Stimulated activated CD8-positive, alpha-beta memory T cell treated with anti-CD3 and anti-CD28 coated beads, Interleukin-7, amount 100 ng/mL, for 24 hours (primary cell): ENCODE measurements around the gene PTGDS.

Experiments used
- DNase-seq: peaks from one replicate; pipeline ENCODE4 v3.0.0-alpha.2; 2020; ENCODE audit warnings: low read depth

Gene PTGDS

DNA sequence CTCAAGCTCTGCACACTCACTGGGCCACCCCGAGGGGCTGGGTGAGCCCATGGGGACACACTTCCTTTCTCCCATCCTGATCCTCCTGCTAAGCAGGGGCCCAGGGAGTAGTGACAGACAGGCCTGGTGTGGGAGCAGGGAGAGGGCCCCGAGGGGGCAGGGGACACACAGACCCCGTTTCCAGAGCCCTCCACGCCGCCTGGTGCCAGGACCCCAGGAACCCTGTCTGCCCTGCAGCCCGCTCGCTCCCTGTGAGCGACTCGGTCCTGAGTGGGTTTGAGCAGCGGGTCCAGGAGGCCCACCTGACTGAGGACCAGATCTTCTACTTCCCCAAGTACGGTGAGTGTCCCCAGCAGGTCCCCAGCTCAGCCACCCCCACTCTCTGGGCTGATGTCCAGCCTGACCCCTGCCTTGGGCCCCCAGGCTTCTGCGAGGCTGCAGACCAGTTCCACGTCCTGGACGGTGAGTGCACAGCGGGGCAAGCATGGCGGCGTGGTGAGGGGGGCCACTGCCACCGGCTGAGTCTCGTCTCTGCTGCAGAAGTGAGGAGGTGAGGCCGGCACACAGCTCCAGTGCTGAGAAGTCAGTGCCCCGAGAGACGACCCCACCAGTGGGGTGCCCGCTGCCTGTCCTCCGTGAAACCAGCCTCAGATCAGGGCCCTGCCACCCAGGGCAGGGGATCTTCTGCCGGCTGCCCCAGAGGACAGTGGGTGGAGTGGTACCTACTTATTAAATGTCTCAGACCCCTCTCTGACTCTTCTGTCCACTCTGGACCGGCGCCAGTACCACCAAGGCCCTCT is 30.9 kb upstream of the PTGDS start:
- no peak for DNase-seq

DNA sequence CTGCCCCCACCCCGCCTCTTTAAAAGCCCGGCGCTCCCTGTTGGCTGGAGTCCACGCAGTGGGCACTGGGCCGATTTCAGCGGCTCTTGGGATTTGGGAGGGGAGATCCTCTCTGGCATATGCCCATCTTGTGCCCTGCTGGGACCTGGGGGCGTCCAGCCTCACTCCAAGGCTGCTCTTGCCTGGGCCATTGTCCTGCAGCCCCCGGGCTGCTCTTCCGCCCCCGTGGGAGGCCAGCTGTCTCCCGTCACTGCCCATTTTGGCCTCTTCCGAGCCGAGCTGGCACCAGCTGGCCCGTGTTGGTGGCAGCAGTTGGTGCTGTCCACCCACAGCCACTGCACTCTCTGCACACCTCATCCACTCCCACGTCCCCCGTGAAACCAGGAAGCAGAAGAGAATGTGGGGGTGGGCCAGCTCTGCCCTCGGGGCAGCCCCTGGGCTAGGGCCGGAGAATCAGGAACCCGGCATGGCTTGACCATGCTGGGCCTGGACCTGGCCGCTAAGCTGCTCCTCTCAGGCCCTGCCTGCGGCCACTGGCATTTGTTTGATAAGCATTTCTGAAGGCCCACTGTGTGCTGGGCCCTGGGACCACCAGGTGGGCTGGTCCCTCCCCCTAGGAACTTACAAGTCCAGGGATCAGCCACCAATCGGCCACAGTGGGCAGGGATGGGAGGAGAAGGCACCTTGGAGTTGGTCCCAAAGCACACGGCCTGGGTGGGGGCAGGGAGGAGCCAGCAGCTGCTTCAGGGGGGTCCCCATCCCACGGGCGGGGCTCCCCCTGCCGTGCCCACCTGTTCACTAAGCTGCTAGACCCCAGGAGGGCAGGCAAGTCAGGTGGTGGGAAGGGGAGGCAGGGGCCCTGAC is 30.0 kb upstream of the PTGDS start:
- no peak for DNase-seq

DNA sequence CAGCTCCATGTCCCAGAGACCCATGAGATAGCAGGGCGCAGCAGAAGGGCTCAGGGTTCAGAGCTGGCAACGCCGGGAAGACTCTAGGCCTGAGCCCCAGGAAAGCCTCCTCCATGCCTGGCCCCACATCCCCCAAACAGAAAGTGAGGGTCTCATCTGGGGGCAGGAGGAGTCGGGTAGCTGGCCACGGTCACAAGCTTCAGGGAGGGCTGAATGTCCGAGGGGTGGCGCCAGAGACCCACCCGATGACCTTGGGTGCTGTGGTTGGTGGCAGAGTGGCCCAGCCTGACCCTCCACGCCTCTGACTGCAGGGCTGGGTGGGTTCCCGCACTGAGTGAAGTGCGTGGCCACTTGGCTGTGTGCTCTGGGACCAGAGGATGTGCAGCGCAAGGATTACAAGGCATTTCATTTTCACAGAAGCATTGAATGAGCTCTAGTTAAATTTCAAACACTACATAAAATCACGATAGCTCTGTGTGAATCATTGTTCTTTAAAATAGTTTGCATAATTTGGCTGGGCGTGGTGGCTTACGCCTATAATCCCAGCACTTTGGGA is 29.3 kb upstream of the PTGDS start:
- no peak for DNase-seq

DNA sequence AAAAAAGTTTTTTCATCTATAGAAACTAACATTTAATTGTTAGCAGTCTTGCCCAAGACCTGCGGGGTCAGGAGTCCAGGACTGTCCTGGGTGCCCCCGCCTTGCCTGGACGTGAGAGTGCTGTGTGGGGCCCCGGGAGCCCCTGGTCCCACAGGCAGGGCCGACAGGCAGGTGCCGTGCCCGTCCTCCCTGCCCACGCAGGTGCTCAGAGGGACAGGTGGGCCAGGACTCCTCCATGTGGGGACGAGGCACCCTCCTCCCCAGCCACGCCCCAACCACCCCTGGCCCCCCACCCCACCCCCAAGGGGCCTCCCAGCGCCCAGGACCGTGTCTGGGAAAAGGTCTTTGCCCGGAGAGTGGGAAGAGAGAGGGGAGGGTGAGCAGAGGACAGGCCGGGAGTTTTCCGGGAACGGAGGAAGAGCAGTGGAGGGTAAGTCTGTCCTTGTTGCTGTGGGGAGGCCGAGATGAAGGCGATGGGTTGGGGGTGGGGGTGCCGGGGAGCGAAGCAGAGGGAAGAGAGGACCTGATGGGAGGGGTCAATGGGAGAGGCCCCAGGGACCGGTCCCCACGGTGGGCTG is 28.0 kb upstream of the PTGDS start:
- no peak for DNase-seq

DNA sequence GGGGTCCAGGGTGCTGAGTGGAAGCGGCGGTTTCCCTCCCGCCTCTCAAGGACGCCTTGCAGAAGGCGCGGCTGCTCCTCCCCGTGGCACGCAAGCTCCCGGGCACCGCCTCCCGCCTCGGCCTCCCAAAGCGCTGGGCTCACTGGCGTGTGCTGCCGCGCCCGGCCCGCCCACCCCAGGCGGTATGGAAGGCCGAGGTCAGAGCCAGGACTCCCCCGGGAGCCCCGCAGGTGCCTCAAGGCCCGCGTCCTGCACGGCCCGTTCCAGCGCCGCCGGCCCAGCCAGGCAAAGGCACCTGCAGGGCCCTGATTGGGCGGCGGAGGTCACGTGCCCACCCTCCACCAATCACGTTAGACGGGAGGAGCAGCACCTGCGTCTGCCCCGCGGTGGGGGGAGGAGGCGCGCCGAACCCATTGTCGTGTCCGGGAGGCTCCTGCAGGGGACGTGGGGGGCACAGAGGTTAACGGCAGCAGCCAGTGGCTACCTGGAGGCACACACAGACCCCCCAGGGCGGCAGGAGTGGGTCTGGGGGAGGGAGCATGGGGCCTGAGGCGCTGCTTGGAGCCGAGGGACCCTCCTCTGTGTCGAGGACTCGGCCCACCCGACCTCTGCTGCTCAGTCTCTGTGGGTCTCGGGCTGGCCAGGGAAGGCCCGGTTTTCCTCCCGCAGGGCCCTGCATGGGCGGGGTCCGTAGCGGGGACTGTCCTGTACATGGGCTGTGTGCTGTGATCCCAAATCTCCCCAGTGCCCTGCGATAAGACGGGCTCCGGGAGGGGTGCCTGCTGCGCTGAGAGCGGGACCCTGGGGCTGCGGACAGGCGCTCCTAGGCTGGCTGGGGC is 27.3 kb upstream of the PTGDS start:
- peak; percentile 94 for DNase-seq

DNA sequence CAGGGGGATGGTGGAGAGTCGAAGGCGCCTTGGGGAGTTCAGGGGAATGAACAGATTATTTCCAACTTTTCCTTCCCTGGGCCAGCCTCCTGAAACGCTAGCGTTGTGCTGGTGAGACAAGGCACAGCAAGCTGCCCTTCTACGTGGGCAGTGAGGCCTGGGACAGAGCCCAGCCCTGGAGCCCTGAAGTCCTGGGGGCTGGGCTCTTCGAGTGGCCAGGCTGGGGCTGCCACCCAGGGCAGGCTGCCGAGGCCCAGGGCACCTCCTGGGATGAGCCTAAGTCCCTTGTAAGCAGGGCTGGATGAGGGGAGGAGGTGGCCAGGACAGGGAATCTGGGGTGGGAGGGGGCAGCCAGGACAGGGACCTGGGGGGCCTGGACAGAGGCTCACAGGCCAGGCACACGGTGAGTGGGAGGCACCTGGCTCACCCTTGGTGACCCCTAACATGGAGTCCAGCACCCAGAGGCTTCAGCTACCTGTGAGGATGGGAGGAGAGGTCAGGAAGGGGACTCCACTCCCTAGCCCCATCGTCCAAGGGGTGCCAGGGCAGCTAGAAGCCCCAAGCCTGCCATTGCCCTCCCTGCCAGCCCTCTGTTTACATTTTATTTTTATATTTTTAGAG is 26.5 kb upstream of the PTGDS start:
- DNase-seq, result no peak

DNA sequence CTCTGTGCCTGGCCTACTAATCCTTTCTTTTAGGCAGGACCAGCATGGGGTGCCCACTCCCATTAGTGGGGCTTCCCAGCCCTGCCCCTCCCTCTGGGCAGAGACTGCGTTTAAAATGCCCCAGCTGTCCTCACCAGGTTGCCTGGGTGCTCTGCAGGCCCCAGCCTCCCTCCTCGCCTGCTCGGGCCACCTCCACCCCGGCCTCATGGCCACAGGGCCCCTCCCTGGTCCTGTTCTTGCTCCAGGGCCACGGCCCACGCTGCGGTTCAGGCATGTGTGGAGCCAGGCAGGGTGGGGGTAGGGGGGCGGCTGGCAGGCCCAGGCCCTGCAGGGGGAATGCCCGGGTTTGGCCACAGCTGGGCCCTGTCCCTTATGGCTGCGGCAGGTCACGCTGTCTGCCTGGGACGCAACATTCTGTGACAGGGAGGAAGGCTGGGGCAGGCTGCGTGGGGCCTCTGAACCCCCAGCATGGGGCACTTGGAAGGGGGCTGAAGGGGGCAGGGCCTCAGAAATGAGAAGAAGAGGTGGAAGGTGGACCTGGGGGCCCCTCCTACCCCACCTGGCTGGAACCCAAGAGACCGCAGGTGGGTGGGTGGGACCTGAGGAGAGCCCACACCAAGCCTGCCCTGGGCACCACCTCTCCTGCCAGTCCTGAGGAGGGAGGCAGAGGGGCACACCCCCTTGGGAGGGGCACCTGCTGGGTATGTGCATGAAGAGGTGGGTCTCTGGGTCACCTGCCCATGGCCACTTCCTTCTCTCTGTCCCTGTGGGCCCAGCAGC is 25.6 kb upstream of the PTGDS start, which contains the start of gene LCN12:
Gene LCN12 (plus strand): TSS at position 733 of the 780 bp plus-strand sequence. CDS start 55 bp downstream, outside the sequence.
- no peak for DNase-seq

DNA sequence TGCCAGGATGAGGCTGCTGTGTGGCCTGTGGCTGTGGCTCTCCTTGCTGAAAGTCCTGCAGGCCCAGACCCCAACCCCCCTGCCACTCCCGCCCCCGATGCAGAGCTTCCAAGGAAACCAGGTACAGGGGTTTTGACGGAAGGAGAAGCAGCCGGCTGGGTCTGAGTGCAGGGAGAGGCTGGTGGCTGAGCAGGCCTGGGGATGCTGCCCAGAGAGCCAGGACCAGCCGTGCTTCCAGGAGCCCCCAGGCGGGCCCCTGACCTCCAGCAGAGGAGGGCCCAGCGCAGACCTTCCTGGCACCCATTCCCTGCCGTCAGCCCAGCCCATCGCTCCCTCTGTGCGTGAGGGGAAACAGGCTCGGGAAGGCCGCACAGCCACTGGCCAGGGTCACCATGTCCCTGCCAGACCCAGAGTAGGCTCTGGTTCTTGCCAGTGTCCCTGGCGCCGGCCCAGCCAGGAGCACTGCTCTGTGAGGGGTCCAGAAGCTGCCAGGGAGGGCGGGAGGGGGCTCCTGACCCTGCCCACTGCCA is 24.9 kb upstream of the PTGDS start:
- DNase-seq, result no peak

DNA sequence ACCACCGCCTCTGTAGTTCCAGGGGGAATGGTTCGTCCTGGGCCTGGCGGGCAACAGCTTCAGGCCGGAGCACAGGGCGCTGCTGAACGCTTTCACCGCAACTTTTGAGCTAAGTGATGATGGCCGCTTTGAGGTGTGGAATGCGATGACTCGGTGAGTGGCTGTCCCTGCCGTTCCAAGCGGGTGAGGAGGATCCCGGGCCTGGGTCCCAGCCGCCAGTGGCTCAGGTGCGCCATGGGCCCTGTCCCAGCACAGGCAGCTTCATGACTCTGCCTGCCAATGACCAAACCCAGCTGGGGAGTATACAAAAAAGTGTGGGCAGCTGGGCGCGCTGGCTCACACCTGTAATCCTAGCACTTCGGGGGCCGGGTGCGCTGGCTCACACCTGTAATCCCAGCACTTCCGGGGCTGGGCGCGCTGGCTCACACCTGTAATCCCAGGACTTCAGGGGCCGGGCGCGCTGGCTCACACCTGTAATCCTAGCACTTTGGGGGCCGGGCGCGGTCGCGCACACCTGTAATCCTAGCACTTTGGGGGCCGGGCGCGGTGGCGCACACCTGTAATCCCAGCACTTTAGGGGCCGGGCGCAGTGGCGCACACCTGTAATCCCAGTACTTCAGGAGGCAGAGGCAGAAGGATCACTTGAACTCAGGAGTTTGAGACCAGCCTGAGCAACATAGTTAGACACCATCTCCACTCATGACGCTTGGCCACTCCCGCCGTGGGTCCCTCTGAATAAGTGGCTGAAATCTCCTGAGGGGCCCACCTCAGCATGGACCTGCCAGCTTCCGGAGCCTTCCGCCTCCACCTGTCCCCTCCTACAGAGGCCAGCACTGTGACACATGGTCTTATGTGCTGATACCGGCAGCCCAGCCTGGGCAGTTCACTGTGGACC is 24.2 kb upstream of the PTGDS start:
- no peak for DNase-seq

DNA sequence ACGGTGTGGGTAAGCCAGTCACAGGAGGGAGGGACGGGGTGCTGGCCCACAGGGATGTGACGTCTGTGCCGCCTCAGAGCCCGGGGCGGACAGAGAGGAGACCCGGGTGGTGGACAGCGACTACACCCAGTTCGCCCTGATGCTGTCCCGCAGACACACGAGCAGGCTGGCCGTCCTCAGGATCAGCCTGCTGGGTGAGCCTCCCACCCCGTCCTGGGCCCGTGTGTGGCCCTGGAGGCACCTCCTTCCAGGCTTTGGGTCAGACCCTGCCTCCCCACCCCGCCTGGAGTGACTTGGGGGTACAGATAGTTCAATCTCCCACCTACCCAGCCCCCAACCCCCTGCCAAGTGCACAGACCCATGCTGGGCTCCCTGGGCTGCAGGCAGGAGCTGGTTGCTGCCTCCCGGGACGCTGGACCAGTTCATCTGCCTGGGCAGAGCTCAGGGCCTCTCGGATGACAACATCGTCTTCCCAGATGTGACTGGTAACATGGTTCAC is 23.5 kb upstream of the PTGDS start:
- no peak for DNase-seq

DNA sequence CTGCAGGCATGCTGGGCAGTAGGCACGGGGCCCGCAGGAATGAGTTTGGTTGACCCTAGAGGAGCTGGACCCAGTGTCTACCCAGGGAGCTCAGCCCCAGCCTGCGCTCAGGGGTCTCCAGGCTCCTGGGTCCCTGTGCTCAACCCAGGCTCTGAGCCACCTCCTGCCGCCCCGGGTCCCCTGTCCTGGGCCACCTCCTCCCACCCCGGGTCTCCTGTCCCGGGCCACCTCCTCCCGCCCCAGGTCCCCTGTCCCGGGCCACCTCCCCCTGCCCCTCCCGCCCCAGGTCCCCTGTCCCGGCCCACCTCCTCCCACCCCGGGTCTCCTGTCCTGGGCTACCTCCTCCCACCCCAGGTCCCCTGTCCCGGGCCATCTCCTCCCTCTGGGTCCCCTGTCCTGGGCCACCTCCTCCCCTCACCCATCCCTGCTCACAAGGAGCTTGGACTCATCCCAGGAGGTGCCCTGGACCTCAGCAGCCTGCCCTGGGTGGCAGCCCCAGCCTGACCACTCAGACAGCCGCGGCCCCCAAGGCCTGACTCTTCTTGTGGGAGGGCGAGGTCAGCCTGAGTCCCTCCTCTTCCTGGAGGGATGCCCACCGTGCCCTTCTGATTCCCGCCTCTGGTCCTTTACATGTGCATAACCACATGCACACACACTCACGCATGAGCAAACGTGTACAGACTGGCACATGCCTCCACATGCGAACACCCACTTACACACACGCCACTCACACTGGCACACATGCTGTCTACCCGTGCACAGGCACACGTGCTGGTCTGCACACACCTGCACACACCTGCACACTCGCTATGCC is 22.8 kb upstream of the PTGDS start:
- no peak for DNase-seq

DNA sequence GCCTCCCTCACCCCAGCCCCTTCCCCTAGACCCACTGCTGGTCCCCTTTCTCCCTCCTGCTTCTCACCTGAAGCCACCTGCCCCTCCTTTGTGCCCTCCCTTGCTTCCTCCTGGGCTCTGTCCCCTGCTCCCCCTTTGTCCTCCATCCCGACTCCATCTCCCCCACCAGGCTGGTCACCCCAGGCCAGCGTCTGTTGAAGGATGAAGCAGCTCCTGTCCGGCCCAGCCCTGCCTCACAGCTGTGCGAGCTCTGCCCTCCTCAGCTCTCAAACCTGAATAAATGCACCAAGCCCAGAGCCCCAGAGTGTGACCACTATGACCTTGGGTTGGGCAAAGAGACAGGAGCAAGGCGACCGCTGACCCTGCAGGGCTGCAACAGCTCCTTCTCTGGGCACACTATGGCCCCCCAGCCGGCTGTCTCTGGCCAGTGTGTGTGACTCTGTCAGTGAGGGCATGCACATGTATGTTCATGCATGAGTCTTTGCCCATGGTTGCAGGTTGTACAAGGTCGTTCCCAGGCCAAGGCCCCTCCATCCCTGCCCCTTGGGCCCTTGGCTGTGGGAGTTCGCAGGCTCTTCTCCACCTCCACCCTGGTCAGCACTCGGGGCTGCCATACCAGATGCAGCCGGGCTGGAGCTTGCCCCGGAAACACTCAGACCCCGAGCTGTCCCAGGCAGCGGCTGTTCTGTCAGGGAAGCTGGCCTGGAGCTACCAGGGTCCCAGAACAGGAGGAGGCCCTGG is 21.9 kb upstream of the PTGDS start:
- DNase-seq, result no peak

DNA sequence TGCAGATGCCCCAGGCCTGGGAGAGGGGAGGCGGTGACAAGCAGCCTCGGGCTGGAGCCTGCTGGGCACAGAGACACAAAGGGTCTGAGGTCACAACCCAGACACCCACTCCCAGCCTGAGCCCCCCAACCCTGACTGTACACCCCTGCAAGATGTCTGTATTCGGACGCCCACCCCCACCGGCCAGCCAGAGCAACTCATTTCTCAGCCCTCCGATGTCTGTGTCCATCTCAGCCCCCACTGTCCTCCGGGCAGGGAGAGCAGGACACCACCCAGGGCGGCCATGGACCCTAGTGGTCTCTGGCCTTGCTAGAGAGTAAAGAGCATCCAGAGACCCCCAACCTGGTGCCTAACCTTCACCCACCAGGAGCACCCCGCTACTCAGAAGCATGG is 21.4 kb upstream of the PTGDS start:
- no peak for DNase-seq

DNA sequence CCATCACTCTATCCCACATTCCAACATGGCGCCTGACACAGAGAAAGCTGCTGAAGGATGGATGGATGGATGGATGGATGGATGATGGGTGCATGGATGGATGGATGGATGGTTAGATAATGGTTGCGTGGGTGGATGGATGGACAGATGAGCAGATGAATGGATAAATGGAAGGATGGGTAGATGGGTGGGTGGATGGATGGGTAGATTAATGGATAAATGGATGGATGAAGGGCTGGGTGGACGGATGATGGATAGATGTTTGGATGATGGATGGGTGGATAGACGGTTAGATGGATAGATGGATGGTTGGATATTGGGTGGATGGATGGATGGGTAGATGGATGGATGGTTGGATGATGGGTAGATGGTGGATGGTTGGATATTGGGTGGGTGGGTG is 20.7 kb upstream of the PTGDS start:
- no peak for DNase-seq

DNA sequence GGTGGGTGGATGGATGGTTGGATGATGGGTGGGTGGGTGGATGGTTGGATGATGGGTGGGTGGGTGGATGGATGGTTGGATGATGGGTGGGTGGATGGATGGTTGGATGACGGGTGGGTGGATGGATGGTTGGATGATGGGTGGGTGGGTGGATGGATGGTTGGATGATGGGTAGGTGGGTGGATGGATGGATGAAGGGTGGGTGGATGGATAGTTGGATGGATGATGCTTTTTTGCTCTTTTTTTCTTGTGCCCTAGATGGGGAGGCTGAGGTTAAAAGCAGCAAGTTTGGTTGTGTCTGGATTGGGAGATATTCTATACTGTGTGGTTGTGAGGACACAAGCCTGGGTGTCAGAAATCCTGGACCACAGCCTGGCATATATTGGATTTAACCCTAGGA is 19.8 kb upstream of the PTGDS start:
- DNase-seq, result no peak

DNA sequence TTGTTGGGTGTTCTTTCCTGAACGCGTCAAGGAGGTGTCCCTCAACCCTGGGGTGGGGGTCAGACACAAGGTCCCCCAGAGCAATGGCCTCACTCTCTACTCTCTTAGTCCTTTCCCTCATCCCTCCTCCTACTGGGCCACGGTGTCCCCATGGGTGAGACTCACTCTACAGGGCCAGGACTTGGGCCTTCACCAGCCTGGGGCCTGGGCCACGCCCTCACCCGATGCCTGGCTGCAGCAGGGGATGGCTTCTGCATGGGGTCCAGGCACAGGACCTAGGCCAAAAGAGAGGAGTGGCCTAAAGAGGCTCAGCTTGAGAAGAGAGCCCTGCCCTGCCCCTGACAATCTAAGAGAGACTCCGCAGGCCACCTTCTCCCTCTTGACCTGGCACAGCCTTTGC is 19.4 kb upstream of the PTGDS start:
- no peak for DNase-seq

DNA sequence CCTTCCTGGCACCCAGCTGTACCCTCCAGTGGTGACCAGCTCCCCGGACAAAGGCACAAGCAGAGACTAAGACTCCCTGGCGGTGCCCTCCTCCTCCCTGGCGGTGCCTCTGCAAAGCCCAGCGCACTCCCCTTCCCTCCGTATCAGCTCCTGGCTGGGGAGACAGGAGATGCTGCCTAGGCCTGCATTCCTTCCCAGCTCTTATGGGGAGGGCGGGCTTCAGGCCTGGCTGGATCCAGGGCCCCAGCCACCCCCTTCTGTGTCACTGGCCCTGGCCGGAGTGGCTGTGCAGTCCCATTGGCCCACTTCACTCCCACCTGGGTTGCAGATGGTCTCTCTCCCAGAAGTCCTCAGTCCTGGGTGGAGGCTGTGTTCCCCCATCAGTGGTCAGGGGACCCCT is 18.8 kb upstream of the PTGDS start:
- no peak for DNase-seq
